Astrocyte of the cerebellum (primary cell): ENCODE data around the gene ARSJ.

Experiments
- DNase-seq: peaks from one replicate; pipeline ENCODE4 v3.0.0-alpha.2; 2011; ENCODE audit warnings: low read depth
- H3K4me3 ChIP-seq: 2 replicates; pipeline ENCODE4 v1.5.1; 2011; ENCODE audit warnings: mild to moderate bottlenecking, low read depth, low read length, moderate library complexity
- CTCF ChIP-seq: IDR thresholded peaks from 2 replicates; pipeline ENCODE4 v1.5.1; 2012; ENCODE audit warnings: low read length, low read depth, moderate library complexity, mild to moderate bottlenecking; ENCODE audit errors: missing control alignments
- in situ Hi-C: cut with HindIII; loops from 2 replicates; pipeline ENCODE4 v1.10.0; 2017; ENCODE audit warnings: low sequenced_read_pairs

ARSJ gene

GRCh38 chr4:113953888-113954287, 25.6 kb downstream of the ARSJ start:
- DNase-seq: no peak
- in situ Hi-C loops: no loop called here
- no peak overlapping the region for H3K4me3 ChIP-seq
- no peak for TF ChIP-seq CTCF

GRCh38 chr4:113952452-113953029, 26.9 kb downstream of the ARSJ start:
- peak; percentile 44 for DNase-seq
- TF ChIP-seq CTCF: peak; percentile 73
- in situ Hi-C loops: no loop called here
- H3K4me3 ChIP-seq: no peak overlapping the region

GRCh38 chr4:113951263-113951662, 28.2 kb downstream of the ARSJ start:
- H3K4me3 ChIP-seq: no peak overlapping the region
- in situ Hi-C loops: no loop called here
- TF ChIP-seq CTCF: no peak
- peak; percentile 55 for DNase-seq

GRCh38 chr4:113950207-113950606, 29.2 kb downstream of the ARSJ start:
- no peak for TF ChIP-seq CTCF
- in situ Hi-C loops: no loop called here
- DNase-seq: no peak
- H3K4me3 ChIP-seq: no peak overlapping the region

DNA sequence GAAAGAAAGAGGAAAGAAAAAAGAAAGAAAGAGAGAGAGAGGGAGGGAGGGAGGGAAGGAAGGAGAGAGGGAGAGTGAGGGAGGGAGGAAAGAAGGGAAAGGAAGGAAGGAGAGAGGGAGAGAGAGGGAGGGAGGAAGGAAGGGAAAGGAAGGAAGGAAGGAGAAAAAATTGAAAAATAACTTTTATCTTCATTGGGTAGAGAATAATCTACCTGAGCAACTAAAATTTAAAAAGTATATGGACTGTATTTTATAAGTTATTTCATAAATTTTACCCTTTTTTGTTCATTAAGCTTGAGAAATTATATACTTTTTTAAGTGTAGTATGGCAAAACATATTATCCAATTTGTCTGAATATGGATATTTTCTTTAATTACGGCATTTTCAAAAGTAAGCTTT, 32.0 kb downstream of the ARSJ start:
- no peak for TF ChIP-seq CTCF
- in situ Hi-C loops: no loop called here
- DNase-seq: no peak

DNA sequence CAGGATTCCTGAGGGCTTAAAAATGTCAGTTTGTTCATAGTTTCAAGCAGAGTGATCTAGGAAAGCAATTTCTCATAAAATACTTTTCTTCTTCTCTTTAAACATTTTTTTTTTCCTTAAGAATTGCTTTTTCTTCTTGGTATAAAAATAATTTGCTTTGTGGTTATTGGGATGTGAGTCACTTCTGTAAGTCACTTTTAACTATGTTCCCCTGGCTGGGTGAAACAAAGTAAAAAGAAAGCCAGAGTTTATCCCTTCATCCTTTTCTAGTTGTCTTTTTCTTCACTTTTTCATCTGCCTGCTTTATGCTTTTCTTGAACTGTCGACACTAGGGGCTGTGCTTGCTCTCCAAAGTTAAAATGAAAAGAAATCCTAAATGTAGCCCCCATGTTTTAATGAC, 33.5 kb downstream of the ARSJ start:
- DNase-seq: no peak
- no peak for TF ChIP-seq CTCF
- in situ Hi-C loops: no loop called here
- no peak overlapping the region for H3K4me3 ChIP-seq

More for the DNA sequence above, 32.0 kb downstream of the ARSJ start:
- H3K4me3 ChIP-seq: no peak overlapping the region
